ENCODE measurements around the gene TESK1. TPM values are rescaled to one million over a fixed set of nuclear protein-coding genes. Genes with fewer than 3 reads are reported as not detected.
A peak's percentile ranks its signal among the peaks of the same experiment; 100 is the strongest.

Gene TESK1
- total and polyA plus RNA-seq, 2 experiments from 2014 or later: 14.1 to 21.6 TPM

GRCh38 chr9:35650341-35651158 is 45.5 kb downstream of the TESK1 start, which contains the start of gene SIT1:
Gene SIT1, minus strand, starts transcription at chr9:35650931. Its CDS starts 78 bp downstream, at chr9:35650853.
- TF ChIP-seq EZH2 (IDR thresholded peaks at IDR 0.05; ENCODE audit: insufficient read depth, poor library complexity, severe bottlenecking) (no peak), EZH2phosphoT487 (IDR thresholded peaks at IDR 0.05; ENCODE audit: insufficient read depth, low read depth) (no peak)
- in situ Hi-C loops (cut with MboI): no loop called here
- Histone ChIP-seq H4K20me1 (ENCODE audit: insufficient read depth) (no peaks in the 10 kb centered on the region), H3K36me3 (ENCODE audit: low read depth) (no peaks in the 10 kb centered on the region), H2AFZ (peak within 1 kb of the TSS; percentile 89), H3K9ac (peak within 1 kb of the TSS; percentile 57), H3K27ac (peak within 1 kb of the TSS; percentile 48), H3K4me3 (0 out of 2 replicates have a peak within 1 kb of the TSS, but pooled peaks have one; percentile 13), H3K79me2 (ENCODE audit: insufficient read depth) (0 out of 2 replicates have a peak, but pooled peaks cover 2% of the 10 kb centered on the region), H3K27me3 (replicated peaks; ENCODE audit: insufficient read depth) (no peaks in the 10 kb centered on the region), H3K9me2 (ENCODE audit: insufficient read depth) (no peaks in the 10 kb centered on the region), H3K4me1 (ENCODE audit: insufficient read depth) (peaks cover 42% of the 10 kb centered on the region), H3K4me2 (ENCODE audit: unreplicated experiment) (peak within 1 kb of the TSS; percentile 59), H3K9me3 (ENCODE audit: low read depth) (no peaks in the 10 kb centered on the region), H3F3A (ENCODE audit: insufficient read depth) (peaks cover 24% of the 10 kb centered on the region)
- DNase-seq: no peak
- 71% methylated on average over 13 to 22 of the region's 22 CpGs for WGBS, 2 experiments (ENCODE audit: low coverage in 1 of 2, low lambda C conversion rate in 2 of 2, missing lambda C conversion rate in 2 of 2)

- H3K4me1 ChIP-seq (ENCODE audit: insufficient read depth): peaks cover 40% of the 10 kb centered on the region
- H3K4me3 ChIP-seq: no peak overlapping the region
- no peaks in the 10 kb centered on the region for H4K20me1 ChIP-seq (ENCODE audit: insufficient read depth)
- no peaks in the 10 kb centered on the region for H3K79me2 ChIP-seq (ENCODE audit: insufficient read depth)
- H3F3A ChIP-seq (ENCODE audit: insufficient read depth): peaks cover 22% of the 10 kb centered on the region
- H3K9me2 ChIP-seq (ENCODE audit: insufficient read depth): no peaks in the 10 kb centered on the region
- no peaks in the 10 kb centered on the region for H3K9me3 ChIP-seq (ENCODE audit: low read depth)
- H3K36me3 ChIP-seq (ENCODE audit: low read depth): no peaks in the 10 kb centered on the region
- no peak overlapping the region for H2AFZ ChIP-seq
- TF ChIP-seq EZH2phosphoT487 (IDR thresholded peaks at IDR 0.05; ENCODE audit: insufficient read depth, low read depth): no peak
- no peak for TF ChIP-seq EZH2 (IDR thresholded peaks at IDR 0.05; ENCODE audit: insufficient read depth, poor library complexity, severe bottlenecking)
- in situ Hi-C loops (cut with MboI): no loop called here
- peak; percentile 84 for DNase-seq
- H3K27ac ChIP-seq: peak overlapping the region; percentile 77
- WGBS, 2 experiments (ENCODE audit: low coverage in 1 of 2, low lambda C conversion rate in 2 of 2, missing lambda C conversion rate in 2 of 2): 95 to 96% methylated on average over 7 of the region's 7 CpGs
- H3K27me3 ChIP-seq (replicated peaks; ENCODE audit: insufficient read depth): no peaks in the 10 kb centered on the region
- H3K4me2 ChIP-seq (ENCODE audit: unreplicated experiment): peak overlapping the region; percentile 1
- peak overlapping the region; percentile 63 for H3K9ac ChIP-seq
Measured at GRCh38 chr9:35651956-35652828, 47.1 kb downstream of the TESK1 start.

GRCh38 chr9:35652829-35653209 is 47.8 kb downstream of the TESK1 start:
- Histone ChIP-seq H3K79me2 (ENCODE audit: insufficient read depth) (no peaks in the 10 kb centered on the region), H3F3A (ENCODE audit: insufficient read depth) (peaks cover 19% of the 10 kb centered on the region), H2AFZ (peak overlapping the region; percentile 27; the same call in 1 of the 2 replicates), H3K27ac (peak overlapping the region; percentile 77), H3K36me3 (ENCODE audit: low read depth) (no peaks in the 10 kb centered on the region), H3K9me3 (ENCODE audit: low read depth) (no peaks in the 10 kb centered on the region), H3K9me2 (ENCODE audit: insufficient read depth) (no peaks in the 10 kb centered on the region), H3K4me1 (ENCODE audit: insufficient read depth) (peaks cover 41% of the 10 kb centered on the region), H3K4me3 (no peak overlapping the region), H3K4me2 (ENCODE audit: unreplicated experiment) (no peak overlapping the region), H3K27me3 (replicated peaks; ENCODE audit: insufficient read depth) (no peaks in the 10 kb centered on the region), H4K20me1 (ENCODE audit: insufficient read depth) (no peaks in the 10 kb centered on the region), H3K9ac (peak overlapping the region; percentile 63)
- DNase-seq: peak; percentile 57
- TF ChIP-seq EZH2phosphoT487 (IDR thresholded peaks at IDR 0.05; ENCODE audit: insufficient read depth, low read depth): no peak
- no peak for TF ChIP-seq EZH2 (IDR thresholded peaks at IDR 0.05; ENCODE audit: insufficient read depth, poor library complexity, severe bottlenecking)
- WGBS, 2 experiments (ENCODE audit: low coverage in 1 of 2, low lambda C conversion rate in 2 of 2, missing lambda C conversion rate in 2 of 2): 46 to 49% methylated on average over 8 of the region's 8 CpGs
- in situ Hi-C loops (cut with MboI): no loop called here

DNA sequence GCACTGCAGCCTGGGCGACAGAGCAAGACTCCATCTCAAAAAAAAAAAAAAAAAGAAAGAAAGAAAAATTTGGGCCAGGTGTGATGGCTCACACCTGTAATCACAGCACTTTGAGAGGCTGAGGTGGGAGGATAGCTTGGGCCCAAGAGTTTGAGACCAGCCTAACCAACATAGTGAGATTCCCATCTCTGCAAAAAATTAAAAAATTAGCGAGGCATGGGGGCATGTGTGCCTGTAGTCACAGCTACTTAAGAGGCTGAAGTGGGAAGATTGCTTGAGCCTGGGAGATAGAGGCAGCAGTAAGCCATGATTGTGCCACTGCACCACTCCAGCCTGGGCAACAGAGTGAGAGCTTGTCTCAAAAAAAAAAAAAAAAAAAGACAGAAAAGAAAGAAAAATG is 48.5 kb downstream of the TESK1 start:
- Histone ChIP-seq H3K9me3 (ENCODE audit: low read depth) (no peaks in the 10 kb centered on the region), H3K79me2 (ENCODE audit: insufficient read depth) (no peaks in the 10 kb centered on the region), H3K4me2 (ENCODE audit: unreplicated experiment) (no peak overlapping the region), H4K20me1 (ENCODE audit: insufficient read depth) (no peaks in the 10 kb centered on the region), H2AFZ (no peak overlapping the region), H3F3A (ENCODE audit: insufficient read depth) (peaks cover 13% of the 10 kb centered on the region), H3K27me3 (replicated peaks; ENCODE audit: insufficient read depth) (no peaks in the 10 kb centered on the region), H3K4me3 (no peak overlapping the region), H3K9ac (no peak overlapping the region), H3K9me2 (ENCODE audit: insufficient read depth) (no peaks in the 10 kb centered on the region), H3K4me1 (ENCODE audit: insufficient read depth) (peaks cover 36% of the 10 kb centered on the region), H3K36me3 (ENCODE audit: low read depth) (no peaks in the 10 kb centered on the region), H3K27ac (peak overlapping the region; percentile 77; the same call in 1 of the 2 replicates)
- no peak for DNase-seq
- TF ChIP-seq EZH2phosphoT487 (IDR thresholded peaks at IDR 0.05; ENCODE audit: insufficient read depth, low read depth): no peak
- WGBS, 2 experiments (ENCODE audit: low coverage in 1 of 2, low lambda C conversion rate in 2 of 2, missing lambda C conversion rate in 2 of 2): 97 to 100% methylated on average over 2 of the region's 2 CpGs
- in situ Hi-C loops (cut with MboI): no loop called here

Measured in GM23248 (cell line).